HG03060 (cell line): ENCODE measurements around the gene OR5AN1.

Experiments used
- ATAC-seq: cut with Tn5 transposase; IDR thresholded peaks from one replicate; pipeline ENCODE4 v1.9.1; 2021; ENCODE audit warnings: low read depth, moderate number of reproducible peaks; ENCODE audit not compliant: unreplicated experiment

The OR5AN1 gene

DNA sequence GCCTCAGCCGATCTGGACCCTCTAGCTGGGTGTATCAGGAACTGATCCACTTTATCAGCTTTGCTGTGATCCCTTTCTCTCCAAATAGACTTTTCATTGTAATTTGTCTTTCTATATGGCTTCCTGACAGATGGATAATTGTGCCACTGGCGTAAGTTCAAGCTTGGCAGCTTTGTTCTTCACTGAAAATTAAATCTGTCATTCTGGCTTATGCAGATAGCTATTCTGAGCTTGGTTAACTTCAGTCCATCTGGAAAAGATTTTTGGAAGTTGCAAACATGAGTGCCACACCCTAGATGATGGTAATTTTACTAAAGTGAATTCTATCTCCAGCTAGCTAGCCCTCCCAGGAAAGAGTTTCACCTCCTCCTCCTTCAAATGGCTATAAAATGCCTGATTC lies 59.5 kb downstream of the OR5AN1 start:
- no peak for ATAC-seq
